Measurements from ENCODE around the gene SNX1. TPM values are rescaled to one million over a fixed set of nuclear protein-coding genes. Genes with fewer than 3 reads are reported as not detected.

SNX1 gene
- total RNA-seq, 1 experiment from 2014 or later: 24.3 TPM

DNA sequence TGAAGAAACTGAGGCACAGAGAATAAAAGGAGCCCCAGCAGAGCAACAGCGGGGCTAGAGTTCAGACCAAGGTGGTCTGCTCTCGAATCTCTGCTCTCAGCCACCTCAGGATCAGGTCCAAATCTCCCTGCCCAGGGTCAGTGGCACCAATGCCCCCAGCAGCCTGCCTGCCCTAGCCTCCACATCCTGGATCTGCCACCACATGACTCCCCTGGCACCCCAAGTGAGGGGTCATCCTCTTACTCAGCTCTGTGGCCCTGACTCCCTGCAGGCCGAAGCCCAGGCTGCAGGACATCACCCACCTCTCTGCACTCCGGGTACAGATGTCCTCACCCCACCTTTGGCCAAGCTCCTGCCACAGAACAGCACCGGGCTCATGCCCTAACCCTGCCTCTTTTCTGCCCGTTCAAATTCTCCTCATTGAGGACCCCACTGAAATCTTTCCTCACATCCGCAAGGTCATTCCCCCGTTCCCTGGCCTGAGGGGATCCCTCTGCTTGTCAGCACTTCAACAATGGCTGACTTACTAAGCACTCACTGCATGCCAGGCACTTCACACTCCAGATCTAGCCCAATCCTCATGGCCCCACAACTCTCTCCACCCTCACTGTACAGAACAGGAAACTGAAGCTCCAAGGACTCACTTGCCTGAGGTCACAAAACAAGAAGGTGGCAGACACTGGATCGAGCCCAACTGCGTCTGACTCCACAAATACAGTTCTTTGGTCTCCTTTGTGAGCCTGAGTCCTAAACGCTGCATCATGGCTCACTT, 62.8 kb downstream of the SNX1 start:
- H3K9me3 ChIP-seq (ENCODE audit: low read length): no peaks in the 10 kb centered on the region
- H3F3A ChIP-seq (ENCODE audit: low read length, unreplicated experiment): peaks cover 3% of the 10 kb centered on the region
- H3K4me3 ChIP-seq (ENCODE audit: low read length): no peak overlapping the region
- H3K4me1 ChIP-seq (ENCODE audit: insufficient read depth, low read length): peaks cover 3% of the 10 kb centered on the region
- ATAC-seq (no peak), DNase-seq (no peak)
- no peak overlapping the region for H3K4me2 ChIP-seq (ENCODE audit: low read length)
- no peak overlapping the region for H3K27ac ChIP-seq (ENCODE audit: low read length)
- H3K79me2 ChIP-seq (ENCODE audit: low read length): peaks cover 35% of the 10 kb centered on the region
- H2AFZ ChIP-seq (ENCODE audit: low read length): no peak overlapping the region
- no peak overlapping the region for H3K9ac ChIP-seq (ENCODE audit: low read length)
- 0 out of 2 replicates have a peak, but pooled peaks cover 19% of the 10 kb centered on the region for H4K20me1 ChIP-seq (ENCODE audit: low read length)
- no peaks in the 10 kb centered on the region for H3K27me3 ChIP-seq (ENCODE audit: low read length)
- ChIA-PET POLR2A (ENCODE audit: unreplicated experiment) (no interaction called here), CTCF (no interaction called here)
- no peaks in the 10 kb centered on the region for H3K9me2 ChIP-seq (replicated peaks; ENCODE audit: low read length)
- no TSS peak for BruUV-seq (replicated peaks)
- TF ChIP-seq, protein P1, sequence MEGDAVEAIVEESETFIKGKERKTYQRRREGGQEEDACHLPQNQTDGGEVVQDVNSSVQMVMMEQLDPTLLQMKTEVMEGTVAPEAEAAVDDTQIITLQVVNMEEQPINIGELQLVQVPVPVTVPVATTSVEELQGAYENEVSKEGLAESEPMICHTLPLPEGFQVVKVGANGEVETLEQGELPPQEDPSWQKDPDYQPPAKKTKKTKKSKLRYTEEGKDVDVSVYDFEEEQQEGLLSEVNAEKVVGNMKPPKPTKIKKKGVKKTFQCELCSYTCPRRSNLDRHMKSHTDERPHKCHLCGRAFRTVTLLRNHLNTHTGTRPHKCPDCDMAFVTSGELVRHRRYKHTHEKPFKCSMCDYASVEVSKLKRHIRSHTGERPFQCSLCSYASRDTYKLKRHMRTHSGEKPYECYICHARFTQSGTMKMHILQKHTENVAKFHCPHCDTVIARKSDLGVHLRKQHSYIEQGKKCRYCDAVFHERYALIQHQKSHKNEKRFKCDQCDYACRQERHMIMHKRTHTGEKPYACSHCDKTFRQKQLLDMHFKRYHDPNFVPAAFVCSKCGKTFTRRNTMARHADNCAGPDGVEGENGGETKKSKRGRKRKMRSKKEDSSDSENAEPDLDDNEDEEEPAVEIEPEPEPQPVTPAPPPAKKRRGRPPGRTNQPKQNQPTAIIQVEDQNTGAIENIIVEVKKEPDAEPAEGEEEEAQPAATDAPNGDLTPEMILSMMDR (conservative IDR thresholded peaks at IDR 0.05; ENCODE audit: low read depth, low read length): no peak
- TF ChIP-seq EZH2 (IDR thresholded peaks at IDR 0.05; ENCODE audit: low read length, unreplicated experiment) (no peak), EZH2phosphoT487 (IDR thresholded peaks at IDR 0.05; ENCODE audit: borderline replicate concordance, low read length) (no peak)
- peaks cover 31% of the 10 kb centered on the region for H3K36me3 ChIP-seq (ENCODE audit: low read depth, low read length)
- intact Hi-C loops (cut with micrococcal nuclease): no loop called here

DNA sequence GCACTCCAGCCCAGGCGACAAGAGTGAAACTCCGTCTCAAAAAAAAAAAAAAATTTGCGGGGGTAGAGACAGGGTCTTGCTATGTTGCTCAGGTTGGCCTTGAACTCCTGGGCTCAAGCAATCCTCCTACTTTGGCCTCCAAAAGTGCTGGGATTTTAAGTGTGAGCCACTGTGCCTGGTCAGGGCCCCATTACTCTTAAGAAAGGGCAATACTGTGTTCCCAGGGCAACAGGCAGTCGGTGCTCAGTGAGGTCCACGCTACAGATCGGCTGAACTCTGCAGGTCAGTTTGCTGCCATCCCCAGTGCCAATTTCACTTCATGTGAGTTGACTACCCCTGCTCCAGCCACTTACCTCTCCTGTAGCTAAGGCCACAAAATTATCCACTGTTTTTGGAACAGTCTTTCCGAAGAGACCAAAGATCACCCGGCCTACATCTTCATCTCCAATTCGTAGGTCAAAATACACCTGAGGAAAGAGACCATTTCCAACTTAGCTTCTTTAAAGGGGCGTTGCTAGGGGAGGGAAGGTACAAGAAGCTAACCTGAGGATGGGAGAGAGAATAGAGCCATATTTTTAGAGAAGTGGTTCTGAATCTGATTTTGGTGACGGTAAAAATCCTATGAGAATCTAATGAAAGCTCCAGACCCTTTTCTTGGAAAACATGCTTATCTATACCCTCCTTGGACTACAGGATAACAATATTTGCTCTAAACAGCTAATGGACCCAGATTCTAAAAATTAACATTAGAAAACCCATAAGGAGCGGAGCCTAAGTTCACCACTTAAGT, 66.1 kb downstream of the SNX1 start:
- TSS peak; percentile 77 for BruUV-seq (replicated peaks)
- Histone ChIP-seq H3F3A (ENCODE audit: low read length, unreplicated experiment) (peaks cover 6% of the 10 kb centered on the region), H3K79me2 (ENCODE audit: low read length) (peaks cover 35% of the 10 kb centered on the region), H3K9me3 (ENCODE audit: low read length) (no peaks in the 10 kb centered on the region), H3K4me3 (ENCODE audit: low read length) (peak overlapping the region; percentile 86), H4K20me1 (ENCODE audit: low read length) (0 out of 2 replicates have a peak, but pooled peaks cover 19% of the 10 kb centered on the region), H3K36me3 (ENCODE audit: low read depth, low read length) (peaks cover 25% of the 10 kb centered on the region), H3K9ac (ENCODE audit: low read length) (peak overlapping the region; percentile 98), H2AFZ (ENCODE audit: low read length) (no peak overlapping the region), H3K4me1 (ENCODE audit: insufficient read depth, low read length) (peaks cover 11% of the 10 kb centered on the region), H3K27me3 (ENCODE audit: low read length) (no peaks in the 10 kb centered on the region), H3K9me2 (replicated peaks; ENCODE audit: low read length) (no peaks in the 10 kb centered on the region), H3K27ac (ENCODE audit: low read length) (peak overlapping the region; percentile 52; the same call in 1 of the 2 replicates), H3K4me2 (ENCODE audit: low read length) (peak overlapping the region; percentile 97)
- TF ChIP-seq EZH2phosphoT487 (IDR thresholded peaks at IDR 0.05; ENCODE audit: borderline replicate concordance, low read length): no peak
- no peak for TF ChIP-seq EZH2 (IDR thresholded peaks at IDR 0.05; ENCODE audit: low read length, unreplicated experiment)
- TF ChIP-seq, protein P1 (conservative IDR thresholded peaks at IDR 0.05; ENCODE audit: low read depth, low read length): no peak
- intact Hi-C loops (cut with micrococcal nuclease): no loop called here
- CTCF ChIA-PET: no interaction called here
- POLR2A ChIA-PET (ENCODE audit: unreplicated experiment): no interaction called here
- no peak for ATAC-seq
- no peak for DNase-seq
